ENCODE data around the gene MAPK10.

Gene MAPK10

DNA sequence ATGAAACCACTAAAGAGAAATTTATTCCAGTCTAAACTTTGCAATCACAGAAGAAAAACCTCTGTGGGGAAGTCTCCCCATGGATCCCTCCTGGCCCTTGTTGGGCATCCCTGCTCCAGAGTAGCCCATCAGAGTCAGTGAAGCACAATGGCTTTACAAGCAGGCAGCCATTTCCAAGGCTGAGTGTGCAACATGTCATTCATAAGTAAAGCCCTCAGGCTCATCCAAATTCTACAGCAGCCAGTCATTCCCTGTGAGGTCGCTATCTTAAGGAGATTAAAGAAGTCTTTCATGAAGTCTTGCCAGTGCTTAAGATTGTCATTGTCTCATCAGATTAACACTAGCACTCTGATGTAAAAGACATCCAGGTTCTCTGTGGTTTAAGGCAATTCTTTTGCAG lies 17.0 kb upstream of the MAPK10 start:
- ChIA-PET POLR2A (no interaction called here), CTCF (no interaction called here)
- DNase-seq (ENCODE audit: low read depth, low spot score) = no peak
- TF ChIP-seq CTCF (IDR thresholded peaks at IDR 0.05; ENCODE audit: insufficient read depth, low read length, missing control alignments) = no peak
- H3K4me3 ChIP-seq (ENCODE audit: low read depth, low read length) = no peak overlapping the region

- no peak for DNase-seq (ENCODE audit: low read depth, low spot score)
- ChIA-PET CTCF (no interaction called here), POLR2A (no interaction called here)
- no peak overlapping the region for H3K4me3 ChIP-seq (ENCODE audit: low read depth, low read length)
- TF ChIP-seq CTCF (IDR thresholded peaks at IDR 0.05; ENCODE audit: insufficient read depth, low read length, missing control alignments) = no peak
These were observed 8.6 kb upstream of the MAPK10 start for GRCh38 chr4:86368433-86368832.

- CTCF ChIA-PET = no interaction called here
- POLR2A ChIA-PET = no interaction called here
- no peak overlapping the region for H3K4me3 ChIP-seq (ENCODE audit: low read depth, low read length)
- no peak for DNase-seq (ENCODE audit: low read depth, low spot score)
- TF ChIP-seq CTCF (IDR thresholded peaks at IDR 0.05; ENCODE audit: insufficient read depth, low read length, missing control alignments) = no peak
These were observed 7.7 kb upstream of the MAPK10 start for GRCh38 chr4:86367577-86367976.

DNA sequence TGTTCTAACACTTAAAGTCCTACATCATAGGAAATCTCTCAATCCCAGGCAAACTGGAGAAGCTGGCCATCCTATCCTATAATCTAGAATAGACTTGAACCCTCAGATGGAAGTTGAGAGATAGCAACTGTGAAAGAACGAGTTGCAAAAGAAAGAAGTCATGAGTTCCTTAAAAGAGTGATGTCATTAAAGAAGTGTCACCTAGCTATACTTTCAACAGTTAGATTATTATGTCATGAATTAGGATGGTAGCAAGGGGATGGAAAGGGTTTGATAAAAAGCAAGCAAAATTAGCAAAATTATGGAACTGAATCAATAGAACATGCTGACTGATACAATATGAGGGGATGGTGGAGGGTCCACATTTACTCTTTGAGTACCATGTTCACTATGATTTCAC lies 7.1 kb upstream of the MAPK10 start:
- TF ChIP-seq CTCF (IDR thresholded peaks at IDR 0.05; ENCODE audit: insufficient read depth, low read length, missing control alignments) = no peak
- CTCF ChIA-PET = no interaction called here
- POLR2A ChIA-PET = no interaction called here
- H3K4me3 ChIP-seq (ENCODE audit: low read depth, low read length) = no peak overlapping the region
- DNase-seq (ENCODE audit: low read depth, low spot score) = no peak

DNA sequence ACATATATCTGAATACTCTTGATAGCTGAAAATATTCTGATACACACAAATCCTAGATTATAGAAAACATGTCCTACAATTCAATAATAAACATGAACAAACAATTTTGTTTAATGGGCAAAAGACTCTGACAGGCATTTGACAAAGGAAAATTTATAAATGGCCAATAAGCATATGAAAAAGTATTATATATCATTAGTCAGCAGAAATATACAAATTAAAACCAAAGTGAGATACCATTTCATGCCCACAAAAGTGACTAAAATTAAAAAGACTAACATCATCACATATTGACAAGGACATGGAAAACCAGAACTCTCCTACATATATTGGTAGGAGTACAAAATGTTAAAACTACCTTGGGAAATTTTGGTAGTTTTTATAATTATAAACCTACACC lies 2.7 kb upstream of the MAPK10 start:
- ChIA-PET CTCF (no interaction called here), POLR2A (no interaction called here)
- no peak for TF ChIP-seq CTCF (IDR thresholded peaks at IDR 0.05; ENCODE audit: insufficient read depth, low read length, missing control alignments)
- DNase-seq (ENCODE audit: low read depth, low spot score) = no peak
- H3K4me3 ChIP-seq (ENCODE audit: low read depth, low read length) = no peak overlapping the region

DNA sequence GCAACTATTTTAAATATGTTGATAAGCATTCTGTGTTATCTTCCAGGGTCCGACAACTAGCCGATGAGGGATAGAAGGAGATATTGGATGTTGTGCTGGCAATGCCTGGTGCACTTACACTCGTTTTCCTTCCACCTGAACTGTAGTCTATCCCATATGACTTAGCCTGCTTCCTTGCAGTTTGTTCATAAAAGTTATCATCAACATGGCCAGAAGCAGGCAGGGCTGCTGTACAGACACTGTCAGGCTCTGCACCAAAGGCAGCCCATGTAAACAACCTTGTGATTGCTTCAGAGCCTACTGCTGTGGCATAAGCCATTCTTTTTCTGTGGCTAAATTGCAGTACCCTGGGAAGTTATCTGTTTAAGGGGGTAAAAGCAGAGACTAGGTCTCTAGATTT lies 1.6 kb downstream of the MAPK10 start:
- POLR2A ChIA-PET = no interaction called here
- CTCF ChIA-PET = no interaction called here

More for the DNA sequence above, 1.6 kb downstream of the MAPK10 start:
- no peak for DNase-seq (ENCODE audit: low read depth, low spot score)
- no peak for TF ChIP-seq CTCF (IDR thresholded peaks at IDR 0.05; ENCODE audit: insufficient read depth, low read length, missing control alignments)
- H3K4me3 ChIP-seq (ENCODE audit: low read depth, low read length) = no peak overlapping the region

Data from AG04449 (cell line).